ENCODE measurements around the gene THSD4.

Gene THSD4

DNA sequence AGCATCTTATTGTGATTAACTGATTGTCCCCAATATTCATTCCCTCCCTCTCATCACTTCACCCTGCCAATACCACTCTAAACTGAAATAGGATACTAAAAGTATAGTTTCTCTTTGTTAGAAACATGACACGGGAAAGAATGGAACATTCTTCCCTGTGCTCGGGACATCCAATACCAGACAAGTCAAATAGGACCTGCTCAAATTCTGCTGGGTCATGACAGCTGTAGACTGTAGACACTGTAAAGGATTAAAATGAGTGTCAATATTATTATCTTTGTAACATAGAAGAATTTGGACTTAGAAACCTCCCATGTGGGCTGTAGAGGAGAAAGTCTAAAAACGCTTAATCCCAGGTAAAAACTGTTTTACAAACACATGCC, 380.1 kb downstream of the THSD4 start:
- Histone ChIP-seq H2AFZ (ENCODE audit: low read depth, low read length) (no peak overlapping the region), H3K36me3 (ENCODE audit: control insufficient read depth in 1 of 2, insufficient read depth in 2 of 2, low read depth in 1 of 2, low read length in 2 of 2) (peaks cover 0 to 3% of the 10 kb centered on the region in 2 experiments), H4K8ac (ENCODE audit: low read length) (no peak overlapping the region), H2BK120ac (ENCODE audit: low read depth, low read length) (no peak overlapping the region), H3K27ac (ENCODE audit: low read length, poor library complexity, severe bottlenecking) (no peak overlapping the region), H3K4me2 (ENCODE audit: low read length, poor library complexity, severe bottlenecking) (no peak overlapping the region), H3K14ac (ENCODE audit: low read length in 2 of 2) (no peak overlapping the region), H3K27me3 (ENCODE audit: control insufficient read depth in 1 of 2, insufficient read depth in 1 of 2, low read length in 2 of 2) (no peaks in the 10 kb centered on the region), H4K91ac (ENCODE audit: low read length) (no peak overlapping the region), H2AK5ac (ENCODE audit: low read length, severe bottlenecking) (no peak overlapping the region), H3K18ac (ENCODE audit: low read depth in 1 of 2, low read length in 2 of 2) (no peak overlapping the region), H3K4me1 (ENCODE audit: control insufficient read depth, insufficient read depth, low read depth, low read length) (no peaks in the 10 kb centered on the region), H2BK5ac (ENCODE audit: low read depth, low read length, poor library complexity, severe bottlenecking) (no peak overlapping the region), H2BK15ac (ENCODE audit: low read depth, poor library complexity, severe bottlenecking) (no peak overlapping the region), H3K79me1 (replicated peaks; ENCODE audit: low read length, poor library complexity, severe bottlenecking) (no peaks in the 10 kb centered on the region), H3K4me3 (ENCODE audit: insufficient read depth in 1 of 2, low read depth in 1 of 2, low read length in 2 of 2) (no peak overlapping the region), H2BK12ac (ENCODE audit: low read length in 2 of 2) (no peak overlapping the region), H3K9me3 (ENCODE audit: control insufficient read depth, low read length) (peaks cover 9% of the 10 kb centered on the region), H3K23ac (ENCODE audit: low read length in 2 of 2) (no peak overlapping the region), H3K4ac (ENCODE audit: low read depth in 1 of 2, low read length in 2 of 2) (no peak overlapping the region), H3K9ac (ENCODE audit: low read length) (no peak overlapping the region)
- WGBS = 62% methylated on average over 3 of the region's 3 CpGs
- DNase-seq = no peak

DNA sequence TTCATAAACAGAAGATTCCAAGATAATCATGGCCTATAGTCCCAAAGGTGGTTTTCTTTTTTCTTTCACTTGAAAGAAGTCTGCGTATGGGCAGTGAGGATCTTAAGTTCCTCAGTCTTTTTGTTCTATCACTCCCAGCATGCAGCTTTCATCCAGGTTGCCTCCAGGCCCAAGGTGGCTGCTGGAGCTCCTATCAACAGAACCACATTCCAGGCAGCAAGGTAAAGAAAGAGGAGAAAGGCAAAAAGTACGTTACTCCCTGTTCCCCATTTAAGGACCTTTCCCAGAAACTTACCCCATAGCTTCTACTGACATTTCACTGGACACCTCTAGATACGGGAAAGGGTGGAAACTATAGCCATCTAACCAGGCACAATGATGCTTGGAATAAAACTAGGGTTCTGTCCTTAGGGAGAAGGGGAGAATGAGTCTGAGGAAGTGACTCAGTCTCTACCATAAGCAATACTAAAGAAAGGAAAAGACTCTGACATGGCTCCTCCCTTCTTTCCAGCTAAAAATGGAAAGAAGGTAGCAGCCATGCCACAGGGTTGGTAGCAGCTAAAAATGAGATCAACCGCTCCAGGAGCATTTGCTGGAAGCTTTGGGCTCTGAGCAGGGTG, 381.2 kb downstream of the THSD4 start:
- no peak overlapping the region for H3K4ac ChIP-seq (ENCODE audit: low read depth in 1 of 2, low read length in 2 of 2)
- H2BK5ac ChIP-seq (ENCODE audit: low read depth, low read length, poor library complexity, severe bottlenecking) = no peak overlapping the region
- no peak overlapping the region for H2AK5ac ChIP-seq (ENCODE audit: low read length, severe bottlenecking)
- H3K18ac ChIP-seq (ENCODE audit: low read depth in 1 of 2, low read length in 2 of 2) = peak overlapping the region in 1 of 2 experiments; percentile 5
- no peak overlapping the region for H3K4me2 ChIP-seq (ENCODE audit: low read length, poor library complexity, severe bottlenecking)
- H3K36me3 ChIP-seq (ENCODE audit: control insufficient read depth in 1 of 2, insufficient read depth in 2 of 2, low read depth in 1 of 2, low read length in 2 of 2) = peaks cover 0 to 3% of the 10 kb centered on the region in 2 experiments
- no peaks in the 10 kb centered on the region for H3K79me1 ChIP-seq (replicated peaks; ENCODE audit: low read length, poor library complexity, severe bottlenecking)
- H3K27ac ChIP-seq (ENCODE audit: low read length, poor library complexity, severe bottlenecking) = no peak overlapping the region
- no peak overlapping the region for H4K8ac ChIP-seq (ENCODE audit: low read length)
- H3K4me3 ChIP-seq (ENCODE audit: insufficient read depth in 1 of 2, low read depth in 1 of 2, low read length in 2 of 2) = no peak overlapping the region
- no peak overlapping the region for H3K23ac ChIP-seq (ENCODE audit: low read length in 2 of 2)
- no peak overlapping the region for H2AFZ ChIP-seq (ENCODE audit: low read depth, low read length)
- no peak overlapping the region for H3K9ac ChIP-seq (ENCODE audit: low read length)
- H3K4me1 ChIP-seq (ENCODE audit: control insufficient read depth, insufficient read depth, low read depth, low read length) = no peaks in the 10 kb centered on the region
- no peak overlapping the region for H2BK120ac ChIP-seq (ENCODE audit: low read depth, low read length)
- peak; percentile 31 for DNase-seq
- no peak overlapping the region for H2BK15ac ChIP-seq (ENCODE audit: low read depth, poor library complexity, severe bottlenecking)
- no peaks in the 10 kb centered on the region for H3K27me3 ChIP-seq (ENCODE audit: control insufficient read depth in 1 of 2, insufficient read depth in 1 of 2, low read length in 2 of 2)
- H2BK12ac ChIP-seq (ENCODE audit: low read length in 2 of 2) = peak overlapping the region in 1 of 2 experiments; percentile 31
- no peak overlapping the region for H4K91ac ChIP-seq (ENCODE audit: low read length)
- H3K14ac ChIP-seq (ENCODE audit: low read length in 2 of 2) = no peak overlapping the region
- WGBS = 80% methylated on average over 1 of the region's 4 CpGs
- peaks cover 4% of the 10 kb centered on the region for H3K9me3 ChIP-seq (ENCODE audit: control insufficient read depth, low read length)

DNA sequence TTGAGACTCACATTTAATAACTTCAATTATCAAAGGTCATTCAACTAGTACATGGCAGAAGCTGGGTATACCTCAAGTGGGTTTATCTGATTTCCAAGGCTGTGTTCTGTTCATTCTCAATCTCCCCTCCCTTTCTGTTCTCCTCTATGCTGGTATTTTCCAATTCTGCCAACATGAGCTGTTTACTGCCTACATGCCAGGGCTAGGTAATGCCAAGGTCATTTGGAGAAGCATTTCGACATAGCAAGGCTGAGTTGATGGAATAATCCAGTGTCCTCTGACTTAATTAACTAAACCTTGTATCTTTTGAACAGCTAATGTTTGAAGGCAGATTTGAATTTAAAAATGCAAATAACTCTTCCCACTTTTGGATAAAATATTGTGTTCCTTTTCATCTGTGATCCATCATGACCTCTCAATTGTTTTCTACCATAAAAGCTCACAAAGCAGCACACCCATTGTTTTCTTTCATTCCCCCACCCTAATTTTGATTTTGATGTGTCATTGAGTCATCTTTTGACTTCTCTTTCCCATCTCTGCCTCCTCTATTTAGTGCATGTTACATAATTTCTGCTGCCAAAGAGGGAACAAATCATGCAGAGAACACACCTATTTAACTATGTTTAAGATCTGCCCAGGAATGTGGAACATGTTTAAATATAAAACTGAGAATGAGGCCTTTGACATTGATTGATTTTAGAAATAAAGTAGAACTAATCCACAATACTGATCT, 386.2 kb downstream of the THSD4 start:
- DNase-seq = no peak
- Histone ChIP-seq H3K4ac (ENCODE audit: low read depth in 1 of 2, low read length in 2 of 2) (no peak overlapping the region), H3K36me3 (ENCODE audit: control insufficient read depth in 1 of 2, insufficient read depth in 2 of 2, low read depth in 1 of 2, low read length in 2 of 2) (no peaks in the 10 kb centered on the region), H2AFZ (ENCODE audit: low read depth, low read length) (no peak overlapping the region), H3K18ac (ENCODE audit: low read depth in 1 of 2, low read length in 2 of 2) (no peak overlapping the region), H3K79me1 (replicated peaks; ENCODE audit: low read length, poor library complexity, severe bottlenecking) (peaks cover 2% of the 10 kb centered on the region), H3K23ac (ENCODE audit: low read length in 2 of 2) (no peak overlapping the region), H2BK15ac (ENCODE audit: low read depth, poor library complexity, severe bottlenecking) (no peak overlapping the region), H3K4me1 (ENCODE audit: control insufficient read depth, insufficient read depth, low read depth, low read length) (peaks cover 2% of the 10 kb centered on the region), H2BK5ac (ENCODE audit: low read depth, low read length, poor library complexity, severe bottlenecking) (no peak overlapping the region), H3K27ac (ENCODE audit: low read length, poor library complexity, severe bottlenecking) (no peak overlapping the region), H4K8ac (ENCODE audit: low read length) (no peak overlapping the region), H3K9ac (ENCODE audit: low read length) (no peak overlapping the region), H3K14ac (ENCODE audit: low read length in 2 of 2) (no peak overlapping the region), H3K4me3 (ENCODE audit: insufficient read depth in 1 of 2, low read depth in 1 of 2, low read length in 2 of 2) (no peak overlapping the region), H3K27me3 (ENCODE audit: control insufficient read depth in 1 of 2, insufficient read depth in 1 of 2, low read length in 2 of 2) (no peaks in the 10 kb centered on the region), H2AK5ac (ENCODE audit: low read length, severe bottlenecking) (no peak overlapping the region), H3K9me3 (ENCODE audit: control insufficient read depth, low read length) (peaks cover 4% of the 10 kb centered on the region), H2BK120ac (ENCODE audit: low read depth, low read length) (no peak overlapping the region), H2BK12ac (ENCODE audit: low read length in 2 of 2) (no peak overlapping the region), H3K4me2 (ENCODE audit: low read length, poor library complexity, severe bottlenecking) (no peak overlapping the region), H4K91ac (ENCODE audit: low read length) (no peak overlapping the region)
- 83% methylated on average over 1 of the region's 1 CpG for WGBS

DNA sequence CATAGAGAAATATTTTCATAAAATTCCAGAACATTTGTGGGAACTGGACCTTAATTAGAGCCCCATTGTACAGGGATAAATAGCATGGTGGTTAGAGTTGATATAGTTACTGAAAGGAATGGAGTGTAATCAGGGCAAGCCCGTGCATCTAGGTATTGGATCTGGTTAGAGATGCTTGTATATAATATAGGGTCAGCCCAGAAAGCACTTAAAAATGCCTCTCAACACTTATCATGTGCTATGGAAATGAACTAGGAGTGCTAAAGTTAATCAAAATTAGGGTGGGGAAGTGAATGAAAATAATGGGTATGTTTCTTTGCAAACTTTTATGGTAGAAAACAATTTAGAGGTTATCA, 386.8 kb downstream of the THSD4 start:
- WGBS = 83% methylated on average over 1 of the region's 1 CpG
- H3K14ac ChIP-seq (ENCODE audit: low read length in 2 of 2) = no peak overlapping the region
- no peak overlapping the region for H3K18ac ChIP-seq (ENCODE audit: low read depth in 1 of 2, low read length in 2 of 2)
- no peak overlapping the region for H3K4me3 ChIP-seq (ENCODE audit: insufficient read depth in 1 of 2, low read depth in 1 of 2, low read length in 2 of 2)
- H3K27me3 ChIP-seq (ENCODE audit: control insufficient read depth in 1 of 2, insufficient read depth in 1 of 2, low read length in 2 of 2) = no peaks in the 10 kb centered on the region
- H3K9ac ChIP-seq (ENCODE audit: low read length) = no peak overlapping the region
- peaks cover 2% of the 10 kb centered on the region for H3K79me1 ChIP-seq (replicated peaks; ENCODE audit: low read length, poor library complexity, severe bottlenecking)
- no peak overlapping the region for H3K23ac ChIP-seq (ENCODE audit: low read length in 2 of 2)
- H4K91ac ChIP-seq (ENCODE audit: low read length) = no peak overlapping the region
- H3K9me3 ChIP-seq (ENCODE audit: control insufficient read depth, low read length) = peaks cover 4% of the 10 kb centered on the region
- no peak overlapping the region for H2BK120ac ChIP-seq (ENCODE audit: low read depth, low read length)
- H3K4me1 ChIP-seq (ENCODE audit: control insufficient read depth, insufficient read depth, low read depth, low read length) = peaks cover 2% of the 10 kb centered on the region
- no peak overlapping the region for H3K27ac ChIP-seq (ENCODE audit: low read length, poor library complexity, severe bottlenecking)
- H2BK12ac ChIP-seq (ENCODE audit: low read length in 2 of 2) = no peak overlapping the region
- no peak for DNase-seq
- H2AK5ac ChIP-seq (ENCODE audit: low read length, severe bottlenecking) = no peak overlapping the region
- no peak overlapping the region for H4K8ac ChIP-seq (ENCODE audit: low read length)
- no peak overlapping the region for H2AFZ ChIP-seq (ENCODE audit: low read depth, low read length)
- no peak overlapping the region for H2BK15ac ChIP-seq (ENCODE audit: low read depth, poor library complexity, severe bottlenecking)
- H3K36me3 ChIP-seq (ENCODE audit: control insufficient read depth in 1 of 2, insufficient read depth in 2 of 2, low read depth in 1 of 2, low read length in 2 of 2) = no peaks in the 10 kb centered on the region
- no peak overlapping the region for H2BK5ac ChIP-seq (ENCODE audit: low read depth, low read length, poor library complexity, severe bottlenecking)
- no peak overlapping the region for H3K4ac ChIP-seq (ENCODE audit: low read depth in 1 of 2, low read length in 2 of 2)
- no peak overlapping the region for H3K4me2 ChIP-seq (ENCODE audit: low read length, poor library complexity, severe bottlenecking)
